Activated CD4-positive, alpha-beta T cell treated with anti-CD3 and anti-CD28 coated beads, Interleukin-2, Interleukin-6, amounts not matched to agents 100 ng/mL and 50 ng/mL, durations not matched to agents 16 hours and 8 hours (primary cell): ENCODE measurements around the gene CPNE8.

Source experiments
- DNase-seq: peaks from one replicate; pipeline ENCODE4 v3.0.0-alpha.2; 2020

Gene CPNE8

GRCh38 chr12:38610808-38611350 is 294.5 kb downstream of the CPNE8 start:
- DNase-seq, result no peak

DNA sequence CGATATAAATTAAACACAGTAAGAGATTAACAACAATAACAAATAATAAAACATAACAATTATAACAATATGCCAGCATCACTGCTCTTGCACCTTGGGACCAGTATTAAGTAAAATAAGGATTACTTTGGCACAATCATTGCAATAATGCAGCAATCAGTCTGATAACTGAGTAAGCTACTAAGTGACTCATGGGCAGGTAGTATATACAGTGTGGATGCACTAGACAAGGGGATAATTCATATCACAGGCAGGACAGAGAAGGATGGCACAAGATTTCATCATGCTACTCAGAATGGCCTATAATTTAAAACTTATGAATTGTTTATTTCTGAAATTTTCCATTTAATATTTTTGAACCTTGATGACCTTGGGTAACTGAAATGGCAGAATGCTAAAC is 298.1 kb downstream of the CPNE8 start:
- no peak for DNase-seq
